Measurements from ENCODE around the gene SURF1. TPM values are rescaled to one million over a fixed set of nuclear protein-coding genes. Genes with fewer than 3 reads are reported as not detected.

The SURF1 gene
- total RNA-seq, 1 experiment from 2014 or later: 28.1 TPM

- H3K4me2 ChIP-seq (ENCODE audit: low read length): no peak overlapping the region
- no peaks in the 10 kb centered on the region for H3K9me2 ChIP-seq (replicated peaks; ENCODE audit: low read length)
- DNase-seq (no peak), ATAC-seq (no peak)
- H3K27ac ChIP-seq (ENCODE audit: low read length): no peak overlapping the region
- no peak overlapping the region for H3K4me3 ChIP-seq (ENCODE audit: low read length)
- TF ChIP-seq EZH2phosphoT487 (IDR thresholded peaks at IDR 0.05; ENCODE audit: borderline replicate concordance, low read length): no peak
- TF ChIP-seq CTCF (conservative IDR thresholded peaks at IDR 0.05; ENCODE audit: low read depth, low read length): no peak
- TF ChIP-seq EZH2 (IDR thresholded peaks at IDR 0.05; ENCODE audit: low read length, unreplicated experiment): no peak
- no peak overlapping the region for H2AFZ ChIP-seq (ENCODE audit: low read length)
- POLR2A ChIA-PET (ENCODE audit: unreplicated experiment): no interaction called here
- H3K4me1 ChIP-seq (ENCODE audit: insufficient read depth, low read length): no peaks in the 10 kb centered on the region
- H3F3A ChIP-seq (ENCODE audit: low read length, unreplicated experiment): no peaks in the 10 kb centered on the region
- H3K9ac ChIP-seq (ENCODE audit: low read length): no peak overlapping the region
- H3K9me3 ChIP-seq (ENCODE audit: low read length): no peaks in the 10 kb centered on the region
- no TSS peak for BruUV-seq (replicated peaks)
- no peaks in the 10 kb centered on the region for H3K27me3 ChIP-seq (ENCODE audit: low read length)
- H3K79me2 ChIP-seq (ENCODE audit: low read length): no peaks in the 10 kb centered on the region
- intact Hi-C loops (cut with micrococcal nuclease): no loop called here
- H3K36me3 ChIP-seq (ENCODE audit: low read depth, low read length): no peaks in the 10 kb centered on the region
- no peaks in the 10 kb centered on the region for H4K20me1 ChIP-seq (ENCODE audit: low read length)
- CTCF ChIA-PET: no interaction called here
Measured at GRCh38 chr9:133390713-133391112, 34.4 kb upstream of the SURF1 start.

GRCh38 chr9:133389562-133389961 is 33.3 kb upstream of the SURF1 start:
- Histone ChIP-seq H3K9me2 (replicated peaks; ENCODE audit: low read length) (no peaks in the 10 kb centered on the region), H3K9ac (ENCODE audit: low read length) (no peak overlapping the region), H3K4me3 (ENCODE audit: low read length) (no peak overlapping the region), H4K20me1 (ENCODE audit: low read length) (no peaks in the 10 kb centered on the region), H3K4me2 (ENCODE audit: low read length) (no peak overlapping the region), H2AFZ (ENCODE audit: low read length) (no peak overlapping the region), H3K9me3 (ENCODE audit: low read length) (no peaks in the 10 kb centered on the region), H3K36me3 (ENCODE audit: low read depth, low read length) (no peaks in the 10 kb centered on the region), H3K4me1 (ENCODE audit: insufficient read depth, low read length) (no peaks in the 10 kb centered on the region), H3K27me3 (ENCODE audit: low read length) (no peaks in the 10 kb centered on the region), H3K27ac (ENCODE audit: low read length) (no peak overlapping the region), H3K79me2 (ENCODE audit: low read length) (no peaks in the 10 kb centered on the region), H3F3A (ENCODE audit: low read length, unreplicated experiment) (no peaks in the 10 kb centered on the region)
- ChIA-PET CTCF (no interaction called here), POLR2A (ENCODE audit: unreplicated experiment) (no interaction called here)
- intact Hi-C loops (cut with micrococcal nuclease): no loop called here
- BruUV-seq (replicated peaks): no TSS peak
- ATAC-seq: no peak
- DNase-seq: no peak
- TF ChIP-seq EZH2phosphoT487 (IDR thresholded peaks at IDR 0.05; ENCODE audit: borderline replicate concordance, low read length): no peak

- Histone ChIP-seq H3K4me3 (ENCODE audit: low read length) (no peak overlapping the region), H3K4me2 (ENCODE audit: low read length) (no peak overlapping the region), H4K20me1 (ENCODE audit: low read length) (no peaks in the 10 kb centered on the region), H3F3A (ENCODE audit: low read length, unreplicated experiment) (no peaks in the 10 kb centered on the region), H3K36me3 (ENCODE audit: low read depth, low read length) (no peaks in the 10 kb centered on the region), H3K9ac (ENCODE audit: low read length) (no peak overlapping the region), H3K9me2 (replicated peaks; ENCODE audit: low read length) (no peaks in the 10 kb centered on the region), H3K27me3 (ENCODE audit: low read length) (no peaks in the 10 kb centered on the region), H3K79me2 (ENCODE audit: low read length) (no peaks in the 10 kb centered on the region), H3K9me3 (ENCODE audit: low read length) (no peaks in the 10 kb centered on the region), H3K4me1 (ENCODE audit: insufficient read depth, low read length) (no peaks in the 10 kb centered on the region), H2AFZ (ENCODE audit: low read length) (no peak overlapping the region), H3K27ac (ENCODE audit: low read length) (no peak overlapping the region)
- TF ChIP-seq CTCF (conservative IDR thresholded peaks at IDR 0.05; ENCODE audit: low read depth, low read length): no peak
- no peak for TF ChIP-seq EZH2 (IDR thresholded peaks at IDR 0.05; ENCODE audit: low read length, unreplicated experiment)
- TF ChIP-seq EZH2phosphoT487 (IDR thresholded peaks at IDR 0.05; ENCODE audit: borderline replicate concordance, low read length): no peak
- intact Hi-C loops (cut with micrococcal nuclease): no loop called here
- DNase-seq: no peak
- BruUV-seq (replicated peaks): no TSS peak
- ChIA-PET CTCF (no interaction called here), POLR2A (ENCODE audit: unreplicated experiment) (no interaction called here)
- ATAC-seq: no peak
Measured at GRCh38 chr9:133389025-133389557, 32.8 kb upstream of the SURF1 start.
